Endometrial microvascular endothelial cells (primary cell): ENCODE data around the gene MCUB. TPM values are rescaled to one million over a fixed set of nuclear protein-coding genes. Genes with fewer than 3 reads are reported as not detected.
"Not testable (repeated sequence)": the region's sequence is repeated elsewhere in the genome, so short reads cannot be mapped to it uniquely, and the experiment has no call there.

Experiments
- in situ Hi-C: cut with HindIII; loops from 2 replicates; pipeline ENCODE4 v1.10.0; 2017; ENCODE audit warnings: low sequenced_read_pairs, low pct_unique_long_range_greater_than_20kb; ENCODE audit errors: inconsistent ontology term
- total RNA-seq: library from RNA; depleted of rRNA; stranded (reverse); fragments of >200 nt; gene quantifications from one replicate; pipeline ENCODE4 v1.2.3, GENCODE V29; 2015; ENCODE audit errors: inconsistent ontology term

The MCUB gene
- 24.3 TPM for total RNA-seq

- in situ Hi-C loops: loop anchor here (25.0 kb wide), 1 partner anchor 123 kb away; the partner anchor contains the start of gene SEC24B
These were observed at the start of gene MCUB for GRCh38 chr4:109559983-109560686. MCUB (plus strand) TSS chr4:109560246; CDS start chr4:109560338, 92 bp downstream.

DNA sequence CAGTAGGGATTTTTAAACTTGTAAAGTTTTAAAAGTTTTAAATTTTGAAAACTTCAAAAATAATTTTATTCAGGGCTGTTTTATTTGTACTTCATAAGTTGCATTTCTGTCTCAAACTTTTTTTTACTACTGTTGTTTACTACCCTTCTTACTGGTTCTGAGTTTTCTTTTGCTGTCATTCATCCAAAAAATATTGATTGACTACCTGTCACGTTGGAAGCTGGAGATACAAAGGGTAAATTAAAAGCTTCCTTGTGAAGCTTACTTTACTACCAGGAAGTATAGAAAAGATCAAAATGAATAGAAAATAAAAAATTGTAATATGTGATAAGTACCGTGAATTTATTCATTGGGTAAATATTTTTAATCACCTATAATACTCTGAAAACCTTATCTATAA is 49.4 kb upstream of the MCUB start:
- in situ Hi-C loops: no loop called here

DNA sequence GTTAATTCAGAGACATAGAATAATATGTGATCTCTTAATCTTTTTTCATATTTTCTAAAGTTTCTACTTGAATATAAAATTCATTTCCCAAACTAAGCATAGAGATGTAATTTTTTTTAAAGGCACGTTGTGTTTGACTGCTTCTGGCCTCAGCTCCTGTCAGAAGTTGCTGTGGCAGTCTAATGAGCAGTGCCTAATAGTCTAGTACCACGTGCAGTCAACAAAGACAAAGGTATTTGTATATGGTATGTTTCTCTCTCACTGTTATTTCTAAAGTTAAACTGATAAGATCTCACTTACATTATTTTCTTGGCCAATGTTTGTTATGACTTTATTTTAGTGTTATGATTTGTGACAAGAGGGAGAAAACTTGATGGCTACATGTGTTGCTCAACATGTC is 48.6 kb upstream of the MCUB start:
- in situ Hi-C loops: no loop called here

DNA sequence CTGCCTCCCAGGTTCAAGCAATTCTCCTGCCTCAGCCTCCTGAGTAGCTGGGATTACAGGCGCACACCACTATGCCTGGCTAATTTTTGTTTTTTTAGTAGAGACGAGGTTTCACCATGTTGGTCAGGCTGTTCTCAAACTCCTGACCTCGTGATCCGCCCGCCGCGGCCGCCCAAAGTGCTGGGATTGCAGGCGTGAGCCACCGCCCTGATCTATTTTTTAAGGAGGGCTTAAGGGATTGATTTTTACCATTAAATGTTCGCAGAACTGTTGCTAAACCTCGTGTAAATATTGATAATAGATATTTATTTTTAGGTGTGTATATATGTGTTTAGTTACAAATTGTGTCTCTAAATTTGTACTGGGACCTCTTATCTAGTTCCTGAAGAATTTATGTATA is 46.7 kb upstream of the MCUB start:
- in situ Hi-C loops: not testable (repeated sequence)

- in situ Hi-C loops: no loop called here
These were observed 27.9 kb upstream of the MCUB start for GRCh38 chr4:109532182-109532581.

DNA sequence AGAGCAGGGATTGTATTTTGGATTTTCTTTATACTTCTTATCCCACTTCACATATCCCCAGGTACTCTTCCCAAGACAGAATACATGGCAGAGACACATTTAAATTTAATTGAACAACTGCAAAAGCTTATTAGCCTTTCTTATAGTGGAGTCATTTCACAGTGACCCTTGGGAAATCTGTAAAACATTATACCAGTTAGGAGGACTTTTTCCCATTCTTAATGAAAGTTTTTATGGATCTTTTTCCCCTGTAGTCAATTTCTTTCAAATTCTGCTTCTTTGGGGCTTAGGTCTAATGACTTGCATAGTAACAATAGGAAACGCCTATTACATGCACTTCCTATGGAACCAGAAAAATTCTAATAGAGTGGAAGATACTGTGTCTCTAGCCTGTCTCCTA is 14.6 kb upstream of the MCUB start:
- in situ Hi-C loops: no loop called here

DNA sequence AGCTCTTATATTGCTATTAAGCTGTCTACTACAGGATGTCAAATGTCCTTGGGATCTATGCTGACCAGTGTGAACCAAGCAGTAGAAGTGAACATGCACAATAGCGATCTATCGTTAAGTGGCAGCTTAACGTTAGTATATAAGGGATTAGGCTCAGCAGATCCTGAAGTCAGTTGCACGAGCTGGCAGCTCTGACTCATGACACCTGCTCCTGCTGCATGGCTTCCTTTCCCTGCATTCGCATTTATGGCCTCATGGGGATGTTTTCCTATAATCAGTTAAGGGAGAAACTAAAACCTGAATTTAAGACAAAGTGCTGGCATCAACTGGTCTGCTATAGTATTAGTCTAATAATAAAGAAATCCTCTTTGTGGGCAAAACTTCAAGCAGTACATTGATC is 12.7 kb upstream of the MCUB start:
- in situ Hi-C loops: no loop called here

GRCh38 chr4:109548655-109549054 is 11.4 kb upstream of the MCUB start:
- in situ Hi-C loops: no loop called here

GRCh38 chr4:109552237-109552636 is 7.8 kb upstream of the MCUB start:
- in situ Hi-C loops: loop anchor here (25.0 kb wide), 1 partner anchor 115 kb away; the partner anchor contains the start of gene SEC24B

DNA sequence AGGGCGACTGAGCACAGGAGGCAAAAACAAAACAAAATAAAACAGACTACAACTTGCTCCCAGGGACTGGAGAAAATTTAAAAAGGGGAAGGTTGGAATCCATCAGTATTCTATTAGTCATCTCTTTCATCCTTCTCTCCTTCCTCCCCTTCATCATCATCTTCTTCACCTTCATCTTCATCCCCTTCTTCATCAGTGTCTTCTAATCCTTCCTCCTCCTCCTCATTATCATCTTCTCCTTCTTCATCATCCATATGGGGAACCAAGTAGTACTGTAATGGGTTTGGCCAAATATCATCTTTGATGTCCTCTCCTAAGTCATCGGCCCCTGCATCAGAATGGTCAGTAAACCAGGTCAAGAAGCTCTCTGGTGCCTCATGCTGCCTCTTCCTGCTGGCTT is 6.9 kb upstream of the MCUB start:
- in situ Hi-C loops: loop anchor here (25.0 kb wide), 1 partner anchor 116 kb away; the partner anchor contains the start of gene SEC24B

DNA sequence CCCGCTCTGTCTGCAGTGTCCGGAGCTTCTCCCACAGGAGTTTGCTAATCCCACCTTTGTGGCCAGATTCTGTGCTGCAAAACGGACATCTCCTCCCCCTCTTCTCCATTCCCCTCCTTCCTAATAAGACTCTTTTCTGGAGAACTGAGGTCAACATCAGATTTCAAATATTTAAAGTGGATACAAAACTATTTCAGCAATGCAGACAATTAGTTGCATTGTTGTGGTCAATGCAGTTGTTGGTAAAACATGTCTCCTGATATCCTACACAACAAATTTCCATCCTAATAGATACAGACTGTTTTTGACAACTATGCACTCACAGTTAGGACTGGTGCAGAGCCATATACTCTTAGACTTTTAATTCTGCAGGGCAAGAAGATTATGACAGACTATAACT is 5.1 kb upstream of the MCUB start:
- in situ Hi-C loops: loop anchor here (25.0 kb wide), 1 partner anchor 118 kb away; the partner anchor contains the start of gene SEC24B

- in situ Hi-C loops: loop anchor here (25.0 kb wide), 1 partner anchor 120 kb away; the partner anchor contains the start of gene SEC24B
These were observed 2.6 kb upstream of the MCUB start for GRCh38 chr4:109557433-109557832.

- in situ Hi-C loops: loop anchor here (25.0 kb wide), 1 partner anchor 121 kb away; the partner anchor contains the start of gene SEC24B
These were observed 2.0 kb upstream of the MCUB start for GRCh38 chr4:109558095-109558494.

GRCh38 chr4:109559625-109559982 is 442 bp upstream of the MCUB start:
- in situ Hi-C loops: loop anchor here (25.0 kb wide), 1 partner anchor 122 kb away; the partner anchor contains the start of gene SEC24B

GRCh38 chr4:109560687-109561461 is 828 bp downstream of the MCUB start:
- in situ Hi-C loops: loop anchor here (25.0 kb wide), 1 partner anchor 124 kb away; the partner anchor contains the start of gene SEC24B

DNA sequence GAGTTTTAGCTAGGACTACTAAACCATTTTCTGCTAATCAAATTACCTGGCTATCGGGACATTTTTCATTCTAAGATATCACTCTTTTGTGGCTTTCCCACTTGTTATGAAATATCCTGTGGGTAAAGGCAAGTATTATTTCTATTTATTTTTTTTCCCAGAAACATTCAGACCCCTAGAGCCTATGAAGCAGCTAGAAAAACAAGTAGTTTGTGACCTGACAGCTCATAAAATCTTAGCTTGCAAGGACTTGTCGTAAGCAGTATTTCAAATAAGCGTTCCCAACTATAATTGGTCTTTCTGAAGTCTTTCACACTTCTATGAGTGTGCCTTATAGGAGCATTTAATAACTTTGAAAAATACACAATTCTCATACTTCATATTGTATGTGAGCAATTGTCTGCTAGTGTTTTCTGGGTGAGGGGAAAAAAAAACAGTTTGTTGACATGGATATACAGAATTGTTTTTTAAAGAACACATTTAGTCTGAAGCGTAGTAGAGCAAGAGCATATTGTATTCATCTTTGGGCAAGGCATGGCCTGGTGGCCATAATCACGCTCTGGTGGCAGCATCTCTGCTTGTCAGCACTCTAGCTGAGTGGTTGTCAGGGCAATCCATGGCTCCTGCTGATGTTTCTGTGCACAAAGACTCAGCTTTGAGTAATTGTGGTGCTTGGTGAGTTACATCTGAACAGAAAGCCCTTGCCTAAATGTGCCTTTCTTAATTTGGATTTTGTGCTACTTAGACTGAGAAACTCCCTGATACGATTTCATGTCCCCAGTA is 2.6 kb downstream of the MCUB start:
- in situ Hi-C loops: loop anchor here (25.0 kb wide), 1 partner anchor 125 kb away; the partner anchor contains the start of gene SEC24B

GRCh38 chr4:109571494-109571893 is 11.4 kb downstream of the MCUB start:
- in situ Hi-C loops: loop anchor here (25.0 kb wide), 1 partner anchor 134 kb away; the partner anchor contains the start of gene SEC24B

- in situ Hi-C loops: loop anchor here (25.0 kb wide), 1 partner anchor 135 kb away; the partner anchor contains the start of gene SEC24B
These were observed 12.1 kb downstream of the MCUB start for GRCh38 chr4:109572154-109572553.

GRCh38 chr4:109574443-109574850 is 14.4 kb downstream of the MCUB start:
- in situ Hi-C loops: loop anchor here (25.0 kb wide), 1 partner anchor 137 kb away; the partner anchor contains the start of gene SEC24B
